NCI-H82 (cell line): ENCODE results near the gene TACR2.

ENCODE experiments used
- DNase-seq: peaks from one replicate; lab custom pipeline; 2025; lab: John Stamatoyannopoulos, UW

Gene TACR2

DNA sequence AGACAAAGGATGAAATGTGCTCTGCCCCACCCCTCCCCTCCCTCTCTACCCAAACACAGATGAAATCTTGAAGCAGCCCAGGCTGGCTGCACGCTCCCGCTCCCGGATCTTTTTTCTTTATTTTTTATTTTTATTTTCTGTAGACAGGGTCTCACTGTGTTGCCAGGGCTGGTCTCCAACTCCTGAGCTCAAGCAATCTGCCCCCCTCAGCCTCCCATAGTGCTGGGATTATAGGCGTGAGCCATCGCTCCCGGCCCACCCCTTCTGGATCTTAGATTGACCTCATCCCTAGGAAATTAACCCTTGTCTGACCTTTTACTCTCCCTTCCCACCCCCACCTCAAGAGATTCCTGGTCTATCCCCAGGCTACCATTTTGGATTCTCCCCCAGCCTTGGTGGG is 14.3 kb downstream of the TACR2 start:
- no peak for DNase-seq

DNA sequence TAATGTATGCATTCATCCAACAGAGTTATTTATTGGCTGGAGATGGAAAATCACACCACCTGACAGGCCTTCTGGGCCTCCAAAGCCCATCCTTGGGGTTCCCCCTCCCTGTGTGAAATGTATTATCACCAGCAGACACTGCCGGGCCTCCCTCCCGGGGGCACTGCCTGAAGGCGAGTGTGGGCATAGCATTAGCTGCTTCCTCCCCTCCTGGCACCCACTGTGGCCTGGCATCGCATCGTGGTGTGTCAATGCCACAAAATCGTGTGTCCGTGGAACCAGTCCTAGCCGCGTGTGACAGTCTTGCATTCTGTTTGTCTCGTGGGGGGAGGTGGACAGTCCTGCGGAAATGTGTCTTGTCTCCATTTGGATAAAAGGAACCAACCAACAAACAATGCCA is 15.3 kb downstream of the TACR2 start:
- DNase-seq = no peak

DNA sequence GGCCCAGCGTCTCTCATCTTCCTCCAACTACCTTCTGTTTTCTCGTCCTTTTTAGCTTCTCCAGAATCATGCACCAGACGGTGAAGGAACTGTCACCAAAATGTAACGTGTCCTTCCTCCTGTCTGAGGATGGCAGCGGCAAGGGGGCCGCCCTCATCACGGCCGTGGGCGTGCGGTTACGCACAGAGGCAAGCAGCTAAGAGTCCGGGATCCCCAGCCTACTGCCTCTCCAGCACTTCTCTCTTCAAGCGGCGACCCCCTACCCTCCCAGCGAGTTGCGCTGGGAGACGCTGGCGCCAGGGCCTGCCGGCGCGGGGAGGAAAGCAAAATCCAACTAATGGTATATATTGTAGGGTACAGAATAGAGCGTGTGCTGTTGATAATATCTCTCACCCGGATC is 15.8 kb downstream of the TACR2 start:
- no peak for DNase-seq

DNA sequence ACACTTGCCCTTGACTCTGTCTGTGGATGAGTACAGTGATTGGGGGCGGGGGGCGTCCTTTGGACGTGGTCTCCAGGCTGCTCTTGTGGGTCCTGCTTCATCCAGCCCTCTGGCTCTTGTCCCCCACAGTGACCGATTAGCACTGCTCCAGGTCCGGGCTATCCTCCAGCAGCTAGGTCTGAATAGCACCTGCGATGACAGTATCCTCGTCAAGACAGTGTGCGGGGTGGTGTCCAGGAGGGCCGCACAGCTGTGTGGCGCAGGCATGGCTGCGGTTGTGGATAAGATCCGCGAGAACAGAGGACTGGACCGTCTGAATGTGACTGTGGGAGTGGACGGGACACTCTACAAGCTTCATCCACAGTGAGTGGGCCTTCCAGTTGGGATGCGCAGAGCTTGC is 18.3 kb downstream of the TACR2 start:
- DNase-seq = no peak

DNA sequence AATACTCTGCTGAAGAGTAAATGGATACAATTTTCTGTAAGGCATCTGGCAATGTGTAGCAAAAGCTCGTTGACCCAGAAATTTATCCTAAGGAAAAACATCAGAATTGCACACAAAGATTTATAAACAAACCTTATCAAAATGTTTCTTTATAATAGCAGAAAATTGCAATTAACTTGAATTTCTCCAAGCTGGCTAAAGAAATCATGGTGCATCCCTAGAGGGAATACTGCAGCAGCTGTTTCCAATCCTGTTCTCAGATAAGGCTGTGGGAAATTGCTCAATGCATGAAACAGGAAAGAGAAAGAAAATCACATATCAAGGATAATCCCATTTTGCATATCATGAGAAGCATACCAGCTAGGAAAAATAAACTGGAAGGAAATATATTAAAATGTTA is 18.7 kb downstream of the TACR2 start:
- no peak for DNase-seq

DNA sequence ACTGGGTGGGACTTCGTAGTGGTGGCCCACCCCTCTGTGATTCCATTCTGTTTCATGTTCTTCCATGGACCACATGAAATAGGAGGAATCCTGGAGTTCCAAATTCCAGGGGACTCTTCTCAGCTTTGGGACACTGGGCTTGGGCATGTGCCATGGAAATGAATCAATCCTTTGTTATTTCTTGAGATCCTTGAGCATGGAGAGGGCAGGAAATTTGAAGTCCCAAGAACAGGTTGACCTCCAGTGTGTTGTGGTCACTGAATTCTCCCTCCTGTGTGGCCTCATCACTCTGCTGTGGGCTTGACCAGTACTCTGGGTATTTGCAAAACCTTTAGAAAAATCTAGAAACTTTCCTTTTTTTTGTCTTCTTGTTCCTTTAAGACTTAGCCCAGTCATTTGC is 22.7 kb downstream of the TACR2 start:
- no peak for DNase-seq

DNA sequence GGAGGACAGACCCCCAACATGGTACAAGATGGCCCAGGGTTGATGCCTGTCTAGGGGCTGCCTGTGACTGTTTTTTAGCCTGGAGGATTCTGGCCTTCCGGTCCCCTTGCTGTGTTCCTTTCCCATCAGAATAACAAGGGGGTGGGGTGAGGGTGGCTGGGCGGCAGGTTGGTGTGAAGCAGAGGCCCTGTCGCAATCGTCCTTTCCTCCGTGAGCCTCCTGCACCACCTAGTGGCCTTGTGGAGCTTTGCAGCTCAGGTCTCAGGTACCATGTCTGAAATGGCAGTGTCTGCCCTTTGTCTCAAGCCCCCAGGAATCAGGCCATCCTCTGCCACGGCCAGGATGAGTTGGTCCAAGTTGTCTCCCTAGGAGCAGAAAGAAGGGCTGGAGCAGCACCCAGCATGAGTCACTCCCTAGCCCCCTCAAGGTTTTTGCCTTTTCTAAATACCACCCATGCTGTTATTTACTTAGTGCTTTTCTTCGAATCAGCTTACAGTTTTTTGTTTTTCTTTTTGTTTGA is 24.2 kb downstream of the TACR2 start:
- DNase-seq = peak; percentile 88

DNA sequence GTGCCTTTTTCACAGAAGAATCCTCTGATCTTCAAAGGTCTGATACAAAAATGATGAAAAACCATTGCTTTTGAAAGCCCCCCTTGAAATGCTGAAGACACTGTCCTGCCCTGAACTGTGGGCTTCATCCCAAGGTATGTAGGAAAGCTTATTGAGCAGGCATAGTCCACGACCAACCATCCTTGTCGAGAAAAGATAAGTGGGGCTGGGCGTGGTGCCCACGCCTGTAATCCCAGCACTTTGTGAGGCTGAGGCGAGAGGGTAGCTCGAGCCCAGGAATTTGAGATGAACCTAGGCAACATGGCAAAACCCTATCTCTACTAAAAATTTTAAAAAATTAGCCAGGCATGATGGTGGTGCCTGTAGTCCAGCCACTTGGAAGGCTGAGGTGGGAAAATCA is 25.6 kb downstream of the TACR2 start:
- DNase-seq = no peak

DNA sequence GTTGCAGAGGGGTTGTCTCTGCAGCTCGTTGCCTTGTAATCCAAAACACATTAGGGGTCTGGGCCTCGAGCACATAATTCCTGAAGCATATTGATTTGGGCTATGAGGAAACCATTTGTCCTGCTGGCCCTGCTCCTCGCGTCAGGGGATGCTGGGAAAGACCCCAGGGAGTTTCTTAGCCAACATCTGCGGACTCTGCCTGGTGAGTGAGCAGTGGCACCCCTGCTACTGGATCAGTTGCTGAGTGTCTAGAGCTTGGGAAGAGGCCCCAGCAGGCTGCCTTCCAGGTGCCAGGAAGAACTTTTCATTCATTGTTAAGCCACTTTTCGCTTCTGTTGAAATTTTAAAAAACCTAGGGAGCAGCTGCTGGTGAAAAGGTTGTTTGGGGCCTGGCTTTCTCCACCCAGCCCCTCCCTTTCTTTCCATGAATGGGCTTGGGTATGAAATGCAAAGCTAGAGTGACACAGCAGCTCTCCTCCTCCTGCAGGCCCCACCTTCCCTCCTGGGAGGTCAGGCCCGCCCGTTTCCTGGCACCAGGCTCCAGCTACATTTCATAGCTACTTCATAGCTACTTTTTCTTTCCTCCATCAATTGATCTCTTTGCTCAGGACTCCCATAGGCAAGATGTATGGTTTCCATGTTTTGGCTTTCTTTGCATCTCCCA is 26.8 kb downstream of the TACR2 start:
- no peak for DNase-seq

DNA sequence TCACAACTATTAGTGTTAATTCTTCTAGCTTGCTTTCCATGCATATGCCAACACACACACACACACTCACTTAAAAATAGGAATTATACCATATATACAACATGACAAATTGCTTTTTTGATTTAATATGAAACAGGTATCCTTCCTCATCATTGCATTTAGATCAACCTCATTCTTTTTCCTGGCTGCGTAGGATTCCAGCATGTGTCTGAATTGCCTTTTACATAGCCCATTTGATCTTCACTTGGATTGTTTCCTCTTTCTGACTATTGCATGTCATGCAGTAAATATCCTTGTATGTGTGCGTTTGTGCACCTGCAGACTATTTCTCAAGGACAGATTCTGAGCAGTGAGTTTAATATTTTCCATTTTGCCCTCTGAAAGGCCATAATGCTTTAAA is 28.2 kb downstream of the TACR2 start:
- DNase-seq = no peak

DNA sequence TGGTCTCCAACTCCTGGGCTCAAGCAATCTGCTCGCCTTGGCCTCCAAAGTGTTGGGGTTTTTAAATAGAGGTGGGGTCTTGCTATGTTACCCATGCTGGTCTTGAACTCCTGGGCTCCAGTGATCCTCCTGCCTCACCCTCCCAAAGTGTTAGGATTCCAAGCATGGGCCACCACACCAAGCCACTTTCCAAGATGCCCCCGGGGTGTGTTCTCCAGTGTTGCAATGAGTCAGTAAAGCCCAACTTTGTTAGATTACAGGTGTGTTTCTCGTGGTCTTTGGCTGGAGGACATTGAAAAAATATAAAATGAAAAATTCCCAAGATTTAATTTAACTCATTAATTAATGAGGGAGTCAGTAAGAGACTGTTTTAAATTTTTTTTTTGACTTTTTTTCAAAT is 29.2 kb downstream of the TACR2 start:
- no peak for DNase-seq

DNA sequence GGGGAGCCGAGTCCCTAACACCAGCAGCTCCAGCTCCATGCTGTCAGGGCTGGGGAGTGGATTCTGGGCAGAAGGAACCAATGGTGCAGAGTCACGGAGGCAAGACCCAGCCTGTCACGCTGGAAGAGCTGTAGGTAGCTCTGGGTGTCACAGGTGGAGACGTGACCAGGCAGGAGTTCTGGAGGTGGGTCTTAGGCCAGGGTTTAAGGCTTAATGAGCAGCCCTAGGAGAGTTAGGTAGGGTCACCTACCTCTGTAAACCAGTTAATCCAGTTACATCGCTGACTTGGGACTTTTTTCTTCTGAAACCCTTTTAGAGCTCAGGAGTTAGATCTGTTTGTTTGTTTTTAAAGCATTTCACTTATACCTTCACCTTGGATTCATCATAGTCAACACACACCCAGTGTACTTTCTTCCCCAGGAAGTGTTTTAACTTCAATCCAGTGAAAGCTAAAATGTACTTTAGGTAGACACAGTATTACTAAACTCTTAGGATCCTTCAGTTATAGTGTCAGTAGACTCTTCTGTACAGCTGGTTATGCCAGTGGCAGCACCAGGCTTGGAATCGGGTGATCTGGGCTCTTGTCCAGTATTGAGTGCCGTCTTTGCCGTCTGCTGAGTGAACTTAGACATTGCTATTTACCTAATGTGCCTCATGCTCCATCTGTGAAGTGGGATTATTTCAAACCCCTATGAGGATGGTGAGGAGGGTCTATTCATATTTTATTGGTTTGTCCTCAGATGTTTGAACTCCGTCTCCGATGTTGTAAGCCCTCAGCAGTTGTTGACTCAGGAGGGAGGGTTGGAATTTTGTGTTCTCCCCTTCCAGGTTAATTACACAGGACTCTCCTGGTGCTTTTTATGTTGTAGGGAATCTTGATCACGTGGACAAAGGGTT is 31.0 kb downstream of the TACR2 start:
- DNase-seq = peak; percentile 11

DNA sequence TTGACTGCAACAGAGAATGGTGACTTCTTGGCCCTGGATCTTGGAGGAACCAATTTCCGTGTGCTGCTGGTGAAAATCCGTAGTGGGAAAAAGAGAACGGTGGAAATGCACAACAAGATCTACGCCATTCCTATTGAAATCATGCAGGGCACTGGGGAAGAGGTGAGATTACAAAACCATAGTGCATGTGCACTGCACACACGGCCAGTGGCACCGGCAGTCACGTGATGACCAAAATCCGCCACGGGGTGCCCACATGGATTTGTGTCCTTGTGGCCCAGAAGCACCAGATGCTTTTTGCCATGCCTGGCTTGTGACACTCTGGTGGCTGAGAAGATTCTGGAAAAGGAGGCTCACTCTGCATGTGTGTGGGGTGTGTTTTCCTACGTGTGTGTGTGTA is 32.4 kb downstream of the TACR2 start:
- DNase-seq = no peak

DNA sequence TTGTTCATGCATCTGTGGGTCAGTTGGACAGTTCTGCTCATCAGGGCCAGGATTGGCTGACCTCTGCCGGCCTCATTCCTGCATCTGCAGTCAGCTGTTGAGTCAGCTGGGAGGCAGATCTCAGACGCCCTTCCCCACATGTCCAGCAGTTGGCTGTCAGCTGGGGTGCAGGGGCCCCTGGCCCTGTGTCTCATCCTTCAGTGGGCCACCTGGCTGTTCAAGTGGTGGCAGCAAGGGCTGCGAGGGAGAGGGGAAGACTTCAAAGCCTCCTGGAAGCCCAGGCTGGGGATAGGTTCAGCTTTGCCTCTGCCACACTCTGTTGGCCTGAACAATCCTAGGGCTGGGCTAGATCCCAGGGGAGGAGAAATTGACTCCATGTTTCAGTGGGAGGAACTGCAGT is 33.2 kb downstream of the TACR2 start:
- peak; percentile 6 for DNase-seq

DNA sequence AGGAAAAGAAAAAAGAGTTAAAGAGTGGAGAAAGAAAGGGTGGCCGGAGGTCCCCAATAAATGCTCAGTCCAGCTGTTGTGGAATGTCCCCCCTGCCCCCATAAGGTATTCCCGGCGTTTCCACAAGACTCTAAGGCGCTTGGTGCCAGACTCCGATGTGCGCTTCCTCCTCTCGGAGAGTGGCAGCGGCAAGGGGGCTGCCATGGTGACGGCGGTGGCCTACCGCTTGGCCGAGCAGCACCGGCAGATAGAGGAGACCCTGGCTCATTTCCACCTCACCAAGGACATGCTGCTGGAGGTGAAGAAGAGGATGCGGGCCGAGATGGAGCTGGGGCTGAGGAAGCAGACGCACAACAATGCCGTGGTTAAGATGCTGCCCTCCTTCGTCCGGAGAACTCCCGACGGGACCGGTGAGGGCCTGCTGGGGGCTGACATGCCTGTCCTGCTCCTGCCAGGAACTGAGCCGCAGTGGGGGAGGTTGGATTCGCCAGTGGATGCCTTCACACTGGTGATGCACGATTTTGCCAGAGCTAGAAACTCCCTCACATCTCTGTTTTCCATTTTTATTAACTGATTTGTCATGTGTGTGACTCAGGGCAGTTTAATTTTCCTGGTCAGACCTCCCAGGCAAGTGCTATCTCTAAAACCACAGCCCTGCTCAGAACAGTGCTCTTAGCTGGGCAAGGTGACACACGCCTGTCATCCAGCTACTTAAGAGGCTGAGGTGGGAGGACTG is 34.2 kb downstream of the TACR2 start:
- DNase-seq = no peak

DNA sequence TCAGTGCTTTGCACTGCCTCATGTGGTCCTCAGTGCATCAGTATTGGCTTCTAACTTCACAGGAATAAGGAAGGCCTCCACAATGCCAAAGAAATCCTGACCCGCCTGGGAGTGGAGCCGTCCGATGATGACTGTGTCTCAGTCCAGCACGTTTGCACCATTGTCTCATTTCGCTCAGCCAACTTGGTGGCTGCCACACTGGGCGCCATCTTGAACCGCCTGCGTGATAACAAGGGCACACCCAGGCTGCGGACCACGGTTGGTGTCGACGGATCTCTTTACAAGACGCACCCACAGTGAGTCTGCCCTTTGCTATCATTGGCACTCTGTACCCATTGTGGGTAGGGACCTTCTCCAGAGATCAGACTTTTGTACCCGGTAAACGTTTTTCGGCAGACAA is 36.9 kb downstream of the TACR2 start:
- no peak for DNase-seq

DNA sequence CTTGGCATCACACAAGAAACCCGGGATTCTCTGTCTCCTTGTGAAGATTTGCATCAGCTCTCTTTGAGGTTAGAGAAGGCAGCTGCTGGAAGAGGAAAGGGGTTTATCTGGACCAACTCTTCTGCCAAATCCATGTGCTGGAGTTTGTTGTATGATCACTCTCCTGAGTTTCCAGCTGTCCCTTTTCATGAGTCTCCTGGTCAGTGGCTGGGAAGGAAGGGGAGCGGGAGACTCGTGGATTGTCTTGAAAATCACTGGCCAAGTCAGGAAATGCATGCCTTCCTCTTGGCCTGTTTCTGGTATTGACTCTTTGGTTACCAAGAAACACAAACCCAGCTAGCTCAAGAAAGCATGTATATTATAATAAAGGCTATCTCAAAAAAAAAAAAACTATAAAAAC is 38.8 kb downstream of the TACR2 start:
- DNase-seq = no peak

DNA sequence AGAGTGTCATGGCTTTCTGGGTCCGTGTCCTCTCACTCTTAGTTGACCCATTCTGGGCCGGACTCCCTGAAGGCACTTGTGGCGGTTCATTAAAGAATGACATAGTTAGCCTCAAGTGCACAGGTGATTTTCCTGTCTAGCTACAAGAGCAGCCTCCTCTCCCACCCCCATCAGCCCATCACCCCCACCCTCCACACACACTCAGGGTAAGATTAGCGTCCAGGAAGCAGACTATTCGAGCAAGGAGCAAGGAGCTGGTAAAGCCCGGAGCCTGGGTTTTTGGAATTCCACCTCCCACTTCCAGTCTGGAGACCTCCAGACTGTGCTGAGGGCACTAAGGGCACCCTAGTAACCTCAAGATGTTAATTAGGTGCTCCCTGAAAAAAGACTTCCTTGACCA is 39.5 kb downstream of the TACR2 start:
- no peak for DNase-seq

DNA sequence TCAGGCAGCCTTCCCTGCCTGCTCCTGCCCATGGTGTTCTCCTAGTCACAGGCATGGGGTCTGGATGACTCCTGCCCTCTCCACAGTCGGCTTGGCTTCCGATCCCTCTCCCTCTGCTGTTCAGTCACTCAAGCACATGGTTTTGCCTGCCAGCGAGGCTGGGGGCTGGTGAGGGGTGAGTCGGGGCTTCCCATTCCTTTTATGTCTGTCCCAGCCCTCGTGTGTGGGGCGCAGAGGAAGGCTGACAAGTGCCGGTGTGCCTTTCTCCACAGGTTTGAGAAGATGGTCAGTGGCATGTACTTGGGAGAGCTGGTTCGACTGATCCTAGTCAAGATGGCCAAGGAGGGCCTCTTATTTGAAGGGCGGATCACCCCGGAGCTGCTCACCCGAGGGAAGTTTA is 40.1 kb downstream of the TACR2 start:
- no peak for DNase-seq

DNA sequence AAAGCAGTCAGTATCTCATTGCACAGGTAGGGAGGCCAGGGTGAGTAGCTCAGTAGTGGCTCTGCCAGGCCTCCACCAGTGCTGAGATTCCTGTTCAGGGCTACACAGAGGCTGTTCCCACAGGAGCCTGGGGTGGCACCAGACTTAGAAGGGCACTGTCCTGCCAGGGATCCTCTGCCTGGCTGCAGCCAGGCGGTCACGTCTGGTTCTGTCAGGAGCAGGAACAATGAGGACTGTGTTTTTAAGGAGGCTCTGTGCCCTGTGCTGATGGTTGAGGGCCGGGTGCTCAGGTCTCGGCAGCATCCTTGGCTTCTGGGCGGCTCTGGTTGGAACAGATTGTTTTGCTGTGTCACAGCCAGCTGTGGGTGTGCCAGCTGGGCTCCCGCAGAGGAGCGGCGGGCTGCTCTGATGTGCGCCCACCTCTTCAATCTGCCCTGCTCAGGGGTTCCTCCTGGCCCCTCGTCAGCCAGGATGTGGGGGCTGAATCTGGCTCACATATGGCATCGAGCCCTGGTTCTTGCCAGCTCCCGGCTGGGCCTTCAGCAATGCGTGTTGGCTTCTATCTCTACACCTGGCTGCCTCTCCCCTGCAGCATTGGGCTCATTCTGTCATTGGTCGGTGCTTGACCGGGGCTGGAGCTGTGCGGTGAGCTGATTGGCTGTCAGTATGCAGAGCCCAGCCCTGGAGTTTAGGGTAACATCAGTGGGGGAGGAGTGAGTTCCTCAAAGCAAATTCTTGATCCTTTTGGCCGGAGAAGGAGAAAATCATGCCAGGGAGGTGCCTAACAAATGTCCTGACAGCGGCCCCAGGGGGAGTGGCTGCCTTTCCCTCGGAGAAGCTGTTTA is 41.2 kb downstream of the TACR2 start:
- DNase-seq = peak; percentile 25

DNA sequence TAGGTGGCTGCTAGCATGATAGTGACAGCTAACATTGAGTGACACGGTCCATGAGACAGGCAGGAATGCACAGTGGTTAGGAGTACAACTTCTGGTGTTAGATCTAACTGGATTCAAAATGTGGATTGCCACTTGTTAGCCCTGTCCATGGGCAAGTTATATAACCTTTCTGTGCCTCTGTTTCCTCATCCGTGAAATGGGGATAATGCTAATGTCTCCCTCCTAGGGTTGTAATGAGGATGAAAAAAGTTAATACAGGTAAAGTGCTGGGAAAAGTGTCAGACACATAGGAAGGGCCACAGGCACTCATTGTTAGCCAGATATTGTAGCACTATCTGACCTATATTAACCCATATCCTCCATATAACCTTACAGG is 41.8 kb downstream of the TACR2 start:
- DNase-seq = no peak

DNA sequence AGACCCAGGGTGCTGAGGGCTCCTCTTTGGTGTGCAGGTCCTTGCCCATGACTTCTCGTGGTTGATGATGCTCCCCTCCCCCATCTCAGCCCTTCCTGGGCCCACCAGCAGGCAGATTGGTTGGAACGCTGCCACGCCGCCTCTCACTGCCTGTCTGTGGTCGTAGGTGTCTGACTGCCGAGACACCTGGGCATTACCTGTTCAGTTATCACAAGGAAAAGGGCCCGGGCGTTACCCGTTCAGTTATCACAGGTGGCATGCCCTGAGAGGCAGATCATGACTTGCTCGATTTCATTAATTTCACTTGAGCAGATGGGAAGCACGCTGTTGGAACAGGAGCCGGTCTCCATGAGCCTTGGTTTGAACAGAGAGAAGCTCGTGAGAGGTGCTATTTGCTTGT is 42.5 kb downstream of the TACR2 start:
- DNase-seq = no peak
